HG02763 (cell line): ENCODE measurements around the gene MCM5.
"Not testable (repeated sequence)": the region's sequence is repeated elsewhere in the genome, so short reads cannot be mapped to it uniquely, and the experiment has no call there.

Experiments used
- ATAC-seq: cut with Tn5 transposase; IDR thresholded peaks from one replicate; pipeline ENCODE4 v1.9.1; 2021; ENCODE audit warnings: mild to moderate bottlenecking, moderate library complexity; ENCODE audit not compliant: unreplicated experiment

The MCM5 gene

DNA sequence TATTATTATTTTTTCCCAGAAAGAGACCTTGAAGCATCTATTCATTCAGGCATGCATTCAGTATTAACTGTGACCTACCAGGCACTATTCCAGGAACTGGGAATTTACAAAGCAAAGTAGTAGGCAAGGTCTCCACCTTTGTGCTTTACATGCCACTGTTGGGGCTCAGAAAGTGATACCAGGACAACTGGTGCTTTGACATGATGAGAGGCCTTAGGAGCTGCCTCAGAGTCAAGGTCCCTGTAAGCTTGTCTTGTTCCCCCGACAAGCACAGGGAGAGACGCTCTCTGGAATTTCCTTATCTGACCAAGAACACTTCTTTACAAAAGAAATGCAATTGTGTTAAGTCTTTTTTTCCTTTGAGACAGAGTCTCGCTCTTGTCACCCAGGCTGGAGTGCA lies 21.3 kb upstream of the MCM5 start:
- ATAC-seq, result no peak

- ATAC-seq, result no peak
These were observed 20.6 kb upstream of the MCM5 start for GRCh38 chr22:35379146-35379993.

GRCh38 chr22:35380013-35380412 lies 19.9 kb upstream of the MCM5 start:
- ATAC-seq, result no peak

DNA sequence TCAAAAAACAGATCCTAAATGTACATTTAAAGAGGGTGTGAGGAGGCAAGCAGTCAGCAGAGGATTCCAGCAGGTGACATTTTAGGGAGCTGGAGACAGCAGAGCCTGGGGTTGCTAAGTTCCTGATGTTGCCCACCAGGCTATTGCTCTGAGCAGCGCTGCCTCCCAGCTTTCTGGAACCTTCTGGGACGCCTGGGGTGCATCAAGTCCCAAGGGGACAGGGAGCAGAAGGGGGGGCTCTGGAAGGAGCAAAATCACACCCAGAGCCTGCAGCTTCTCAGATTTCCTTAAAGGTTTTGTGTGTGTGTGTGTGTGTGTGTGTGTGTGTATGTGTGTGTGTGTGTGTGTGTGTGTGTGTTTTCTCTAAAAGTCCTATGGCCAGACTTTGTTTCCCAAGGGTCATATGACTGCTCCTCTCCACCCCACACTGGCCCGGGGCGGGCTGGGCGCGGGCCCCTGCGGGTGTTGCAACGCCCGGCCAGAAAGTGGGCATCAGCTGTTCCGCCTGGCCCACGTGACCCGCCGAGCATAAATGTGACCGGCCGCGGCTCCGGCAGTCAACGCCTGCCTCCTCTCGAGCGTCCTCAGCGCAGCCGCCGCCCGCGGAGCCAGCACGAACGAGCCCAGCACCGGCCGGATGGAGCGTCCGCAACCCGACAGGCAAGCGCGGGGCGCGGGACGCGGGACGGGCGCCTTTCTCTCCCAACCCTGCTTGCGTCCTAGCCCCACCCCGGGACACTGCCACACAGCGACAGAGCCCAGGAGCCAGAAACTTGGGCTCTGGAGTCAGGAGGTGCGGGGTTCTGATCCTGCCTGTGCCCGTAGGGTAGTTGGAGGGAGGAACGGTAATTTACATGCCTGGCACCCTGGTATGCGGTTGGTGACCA lies 19.2 kb upstream of the MCM5 start, which contains the start of gene HMOX1:
HMOX1 (plus strand) TSS at position 560 of the 887 bp plus-strand sequence; CDS start at position 638, 78 bp downstream.
- no peak for ATAC-seq

DNA sequence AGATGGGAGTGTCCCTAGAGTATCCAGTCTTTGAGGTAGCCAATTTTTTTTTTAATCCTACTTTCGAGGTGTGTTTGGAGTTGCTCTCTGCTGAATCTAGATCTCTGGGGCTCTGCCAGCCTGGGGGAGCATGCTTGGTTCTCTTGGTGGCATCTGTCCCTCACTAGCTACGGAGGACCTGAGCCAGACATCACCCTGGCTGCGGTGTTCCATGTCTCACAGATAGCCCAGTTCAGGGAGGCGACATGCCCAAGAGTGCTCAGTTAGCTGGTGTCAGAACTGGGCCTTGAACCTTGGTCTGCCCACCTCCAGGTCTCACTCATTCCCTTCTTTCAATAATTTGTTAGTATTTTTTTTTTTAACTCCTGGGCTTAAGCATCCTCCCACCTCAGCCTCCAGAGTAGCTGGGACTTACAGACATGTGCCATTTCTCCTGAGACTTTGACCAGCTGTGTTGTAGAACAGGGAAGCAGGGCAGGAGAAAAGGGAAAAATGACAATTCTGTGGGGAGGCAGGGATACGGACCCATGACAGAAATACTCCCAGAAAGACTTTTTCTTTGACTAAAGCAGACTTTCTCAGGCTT lies 18.4 kb upstream of the MCM5 start:
- ATAC-seq, result no peak

GRCh38 chr22:35383679-35384071 lies 16.3 kb upstream of the MCM5 start:
- no peak for ATAC-seq

GRCh38 chr22:35384527-35384926 lies 15.4 kb upstream of the MCM5 start:
- ATAC-seq, result no peak

DNA sequence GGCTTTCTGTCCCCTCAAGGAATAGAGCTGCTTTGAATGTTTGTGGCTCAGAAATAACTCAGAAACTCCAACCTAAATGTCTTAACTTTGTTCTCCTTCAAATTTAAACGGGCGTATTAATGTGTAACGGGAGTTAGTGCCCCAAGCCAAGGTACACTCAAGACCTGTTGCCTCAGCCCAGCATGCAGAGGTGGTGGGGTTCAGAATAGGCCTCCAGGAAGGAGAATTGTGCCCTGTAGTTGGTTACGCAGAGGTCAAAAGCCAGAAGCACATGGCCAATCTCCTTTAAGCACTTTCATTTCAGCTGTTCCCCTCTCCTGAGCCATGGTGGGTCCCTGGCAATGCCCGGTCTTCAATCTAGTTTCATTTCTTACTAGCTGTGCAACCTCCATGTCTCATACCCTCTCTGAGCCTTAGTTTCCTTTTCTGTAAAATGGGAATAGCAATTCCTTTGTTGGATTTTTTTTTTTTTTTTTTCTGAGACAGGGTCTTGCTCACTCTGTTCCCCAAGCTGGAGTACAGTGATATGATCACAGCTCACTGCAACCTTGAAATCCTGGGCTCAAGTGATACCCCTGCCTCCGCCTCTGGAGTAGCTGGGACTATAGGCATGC lies 14.9 kb upstream of the MCM5 start:
- ATAC-seq, result no peak

DNA sequence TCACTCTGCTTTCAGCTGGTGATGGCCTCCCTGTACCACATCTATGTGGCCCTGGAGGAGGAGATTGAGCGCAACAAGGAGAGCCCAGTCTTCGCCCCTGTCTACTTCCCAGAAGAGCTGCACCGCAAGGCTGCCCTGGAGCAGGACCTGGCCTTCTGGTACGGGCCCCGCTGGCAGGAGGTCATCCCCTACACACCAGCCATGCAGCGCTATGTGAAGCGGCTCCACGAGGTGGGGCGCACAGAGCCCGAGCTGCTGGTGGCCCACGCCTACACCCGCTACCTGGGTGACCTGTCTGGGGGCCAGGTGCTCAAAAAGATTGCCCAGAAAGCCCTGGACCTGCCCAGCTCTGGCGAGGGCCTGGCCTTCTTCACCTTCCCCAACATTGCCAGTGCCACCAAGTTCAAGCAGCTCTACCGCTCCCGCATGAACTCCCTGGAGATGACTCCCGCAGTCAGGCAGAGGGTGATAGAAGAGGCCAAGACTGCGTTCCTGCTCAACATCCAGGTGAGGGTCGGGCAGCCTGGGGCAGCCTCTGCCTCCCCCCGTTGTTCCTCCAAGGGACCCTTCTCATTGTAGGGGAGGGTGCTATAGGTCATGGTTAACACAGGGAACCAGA lies 13.2 kb upstream of the MCM5 start:
- no peak for ATAC-seq

GRCh38 chr22:35390933-35391332 lies 9.0 kb upstream of the MCM5 start:
- ATAC-seq, result no peak

- no peak for ATAC-seq
These were observed 7.6 kb upstream of the MCM5 start for GRCh38 chr22:35392357-35392756.

DNA sequence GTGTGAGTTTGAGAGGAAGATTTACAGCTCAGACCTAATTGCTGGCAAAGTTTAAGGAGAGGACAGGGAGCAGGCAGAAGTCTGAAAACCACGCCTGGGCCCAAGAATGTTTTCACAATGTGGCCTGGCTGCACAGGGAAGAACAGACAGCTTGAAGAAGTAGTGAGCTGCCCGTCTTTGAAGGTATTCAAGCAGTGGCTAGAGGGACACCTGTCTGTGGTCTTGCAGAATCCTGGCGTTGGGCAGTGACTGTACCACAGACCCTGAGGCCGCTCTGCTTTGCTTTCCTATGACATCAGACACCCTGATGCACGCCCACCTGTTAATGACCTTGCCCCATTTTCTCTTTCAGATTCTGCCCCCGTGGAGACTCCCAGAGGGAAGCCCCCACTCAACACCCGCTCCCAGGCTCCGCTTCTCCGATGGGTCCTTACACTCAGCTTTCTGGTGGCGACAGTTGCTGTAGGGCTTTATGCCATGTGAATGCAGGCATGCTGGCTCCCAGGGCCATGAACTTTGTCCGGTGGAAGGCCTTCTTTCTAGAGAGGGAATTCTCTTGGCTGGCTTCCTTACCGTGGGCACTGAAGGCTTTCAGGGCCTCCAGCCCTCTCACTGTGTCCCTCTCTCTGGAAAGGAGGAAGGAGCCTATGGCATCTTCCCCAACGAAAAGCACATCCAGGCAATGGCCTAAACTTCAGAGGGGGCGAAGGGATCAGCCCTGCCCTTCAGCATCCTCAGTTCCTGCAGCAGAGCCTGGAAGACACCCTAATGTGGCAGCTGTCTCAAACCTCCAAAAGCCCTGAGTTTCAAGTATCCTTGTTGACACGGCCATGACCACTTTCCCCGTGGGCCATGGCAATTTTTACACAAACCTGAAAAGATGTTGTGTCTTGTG lies 6.6 kb upstream of the MCM5 start:
- ATAC-seq, result no peak

GRCh38 chr22:35394011-35394312 lies 6.0 kb upstream of the MCM5 start:
- ATAC-seq, result no peak

- no peak for ATAC-seq
These were observed 5.0 kb upstream of the MCM5 start for GRCh38 chr22:35394810-35395563.

- not testable (repeated sequence) for ATAC-seq
These were observed 3.3 kb upstream of the MCM5 start for GRCh38 chr22:35396622-35397021.

- ATAC-seq, result no peak
These were observed 2.6 kb upstream of the MCM5 start for GRCh38 chr22:35397095-35397904.

DNA sequence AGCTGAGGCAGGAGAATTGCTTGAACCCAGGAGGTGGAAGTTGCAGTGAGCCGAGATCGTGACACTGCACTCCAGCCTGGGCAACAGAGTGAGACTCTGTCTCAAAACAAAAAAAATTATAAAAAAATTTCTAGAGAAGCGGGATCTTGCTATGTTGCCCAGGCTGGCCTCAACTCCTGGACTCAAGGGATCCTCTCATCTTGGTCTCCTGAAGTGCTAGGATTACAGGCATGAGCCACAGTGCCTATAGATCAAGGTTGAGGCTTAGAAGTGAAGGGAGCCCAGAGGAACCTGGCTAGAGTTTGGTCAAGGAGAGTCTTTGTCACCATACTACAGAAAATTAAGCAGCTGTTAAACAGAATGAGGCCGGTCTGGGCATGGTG lies 1.4 kb upstream of the MCM5 start:
- ATAC-seq, result no peak

GRCh38 chr22:35399114-35399677 lies 744 bp upstream of the MCM5 start:
- no peak for ATAC-seq
